Gastrocnemius medialis (tissue), 4 donors: Measurements from ENCODE around the gene C4B.

Source experiments
- POLR2A ChIP-seq, 2 donors: fragments of 450-650 bp; IDR thresholded peaks; one replicate each; pipeline ENCODE4 v1.6.1; 2017; ENCODE audit warnings: antibody characterized with exemption in 2 of 2, mild to moderate bottlenecking in 2 of 2, moderate library complexity in 2 of 2
- TF ChIP-seq, protein P1 (sequence below), 5 experiments: fragments of 450-650 bp in 3 of 5; fragments of 200-600 bp in 2 of 5; sonication (generic) in 2 of 5; IDR thresholded peaks in 4 of 5; conservative IDR thresholded peaks in 1 of 5; 1 replicate in 4 of 5; 2 replicates in 1 of 5; pipeline ENCODE4 v1.5.1; 2016 to 2019; ENCODE audit warnings: antibody characterized with exemption in 5 of 5, mild to moderate bottlenecking in 3 of 5, moderate library complexity in 3 of 5

DNA sequence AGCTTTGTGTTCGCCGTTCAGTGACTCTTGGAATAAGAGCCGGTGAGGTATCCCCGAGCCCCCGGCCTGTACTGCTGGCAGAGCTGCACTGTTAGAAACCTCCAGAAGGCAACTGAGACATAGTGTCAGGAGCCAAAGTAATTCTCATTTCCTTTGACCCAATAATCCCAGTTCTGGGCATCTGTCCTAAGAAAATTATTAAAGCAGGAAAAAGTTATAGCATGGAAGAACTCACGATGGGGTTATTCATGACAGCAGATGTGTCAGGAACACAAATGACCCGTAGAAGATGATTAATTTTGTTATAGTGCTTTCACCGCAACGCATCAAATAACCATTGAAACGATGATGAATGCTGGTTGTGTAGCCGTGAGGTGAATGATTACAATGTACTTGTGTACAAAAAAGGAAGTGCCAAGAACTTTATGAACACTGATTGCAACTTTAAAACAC lies 43.9 kb downstream of the C4B start:
- TF ChIP-seq POLR2A (IDR thresholded peaks at IDR 0.05) = no peak
- TF ChIP-seq, protein P1, sequence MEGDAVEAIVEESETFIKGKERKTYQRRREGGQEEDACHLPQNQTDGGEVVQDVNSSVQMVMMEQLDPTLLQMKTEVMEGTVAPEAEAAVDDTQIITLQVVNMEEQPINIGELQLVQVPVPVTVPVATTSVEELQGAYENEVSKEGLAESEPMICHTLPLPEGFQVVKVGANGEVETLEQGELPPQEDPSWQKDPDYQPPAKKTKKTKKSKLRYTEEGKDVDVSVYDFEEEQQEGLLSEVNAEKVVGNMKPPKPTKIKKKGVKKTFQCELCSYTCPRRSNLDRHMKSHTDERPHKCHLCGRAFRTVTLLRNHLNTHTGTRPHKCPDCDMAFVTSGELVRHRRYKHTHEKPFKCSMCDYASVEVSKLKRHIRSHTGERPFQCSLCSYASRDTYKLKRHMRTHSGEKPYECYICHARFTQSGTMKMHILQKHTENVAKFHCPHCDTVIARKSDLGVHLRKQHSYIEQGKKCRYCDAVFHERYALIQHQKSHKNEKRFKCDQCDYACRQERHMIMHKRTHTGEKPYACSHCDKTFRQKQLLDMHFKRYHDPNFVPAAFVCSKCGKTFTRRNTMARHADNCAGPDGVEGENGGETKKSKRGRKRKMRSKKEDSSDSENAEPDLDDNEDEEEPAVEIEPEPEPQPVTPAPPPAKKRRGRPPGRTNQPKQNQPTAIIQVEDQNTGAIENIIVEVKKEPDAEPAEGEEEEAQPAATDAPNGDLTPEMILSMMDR (IDR thresholded peaks at IDR 0.05 in 4 of 5, conservative IDR thresholded peaks at IDR 0.05 in 1 of 5) = no peak
